IPS-NIHi7 (cell line): Measurements from ENCODE around the gene ADAM12.
"Not testable (repeated sequence)": the region's sequence is repeated elsewhere in the genome, so short reads cannot be mapped to it uniquely, and the experiment has no call there.

ENCODE experiments used
- DNase-seq: peaks from one replicate; pipeline ENCODE4 v3.0.0; 2012; ENCODE audit warnings: mixed read lengths; ENCODE audit errors: extremely low spot score

The ADAM12 gene

DNA sequence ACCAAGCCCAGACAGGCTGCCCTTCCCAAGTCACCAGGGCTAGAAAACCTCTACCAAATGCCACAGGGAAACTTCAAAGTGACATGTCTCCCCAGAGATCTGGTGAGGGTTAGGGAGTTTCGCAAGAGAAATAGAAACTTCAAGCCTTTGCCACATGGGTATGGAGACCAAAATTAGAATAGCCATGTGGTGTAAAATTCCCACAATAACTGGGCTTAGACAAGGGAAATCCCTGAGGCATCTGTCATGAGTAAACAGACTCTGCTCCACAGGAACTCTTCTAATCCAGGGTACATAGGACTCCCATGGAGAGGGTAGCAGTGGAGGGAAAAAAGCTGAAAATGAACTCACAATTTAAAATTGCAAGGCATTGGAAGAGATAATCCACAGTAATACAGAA, 14.3 kb downstream of the ADAM12 start:
- DNase-seq: no peak

DNA sequence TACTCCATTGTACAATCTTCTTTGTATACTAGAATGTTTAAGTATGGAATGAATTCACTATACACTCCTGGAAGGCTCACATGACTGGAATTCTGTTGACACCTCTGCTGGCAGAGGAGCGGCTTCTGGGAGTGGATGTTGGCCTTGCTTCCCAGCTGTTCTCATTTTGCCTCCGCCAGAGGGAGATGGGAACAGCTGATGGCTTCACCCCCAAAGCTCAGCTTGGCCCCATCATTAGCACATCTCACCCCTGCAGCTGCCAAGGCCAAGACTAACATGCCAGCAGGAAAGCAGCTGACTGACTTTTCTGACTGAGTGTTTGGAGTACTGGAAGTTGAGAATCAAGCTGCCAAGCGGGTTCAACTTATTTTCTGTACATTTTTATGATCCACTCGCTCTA, 15.1 kb downstream of the ADAM12 start:
- DNase-seq: no peak

DNA sequence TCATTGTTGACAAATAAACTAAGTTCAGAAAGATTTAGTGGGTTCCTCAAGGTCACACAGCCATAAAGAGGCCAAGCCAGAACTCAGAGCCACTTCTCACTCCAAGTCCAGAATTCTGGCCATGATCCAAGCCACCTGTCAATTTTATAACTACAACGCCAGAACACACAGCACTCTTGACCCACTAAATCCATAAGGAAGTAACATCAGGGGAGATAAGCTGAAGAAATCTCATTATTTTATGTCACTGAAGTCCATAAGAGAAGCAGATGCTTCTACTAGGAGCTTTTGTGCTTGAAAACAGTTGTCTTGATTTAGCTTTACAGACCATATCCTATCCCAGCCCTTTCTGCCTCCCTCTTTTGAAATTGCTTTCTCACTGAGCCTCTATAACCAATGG, 15.9 kb downstream of the ADAM12 start:
- no peak for DNase-seq

DNA sequence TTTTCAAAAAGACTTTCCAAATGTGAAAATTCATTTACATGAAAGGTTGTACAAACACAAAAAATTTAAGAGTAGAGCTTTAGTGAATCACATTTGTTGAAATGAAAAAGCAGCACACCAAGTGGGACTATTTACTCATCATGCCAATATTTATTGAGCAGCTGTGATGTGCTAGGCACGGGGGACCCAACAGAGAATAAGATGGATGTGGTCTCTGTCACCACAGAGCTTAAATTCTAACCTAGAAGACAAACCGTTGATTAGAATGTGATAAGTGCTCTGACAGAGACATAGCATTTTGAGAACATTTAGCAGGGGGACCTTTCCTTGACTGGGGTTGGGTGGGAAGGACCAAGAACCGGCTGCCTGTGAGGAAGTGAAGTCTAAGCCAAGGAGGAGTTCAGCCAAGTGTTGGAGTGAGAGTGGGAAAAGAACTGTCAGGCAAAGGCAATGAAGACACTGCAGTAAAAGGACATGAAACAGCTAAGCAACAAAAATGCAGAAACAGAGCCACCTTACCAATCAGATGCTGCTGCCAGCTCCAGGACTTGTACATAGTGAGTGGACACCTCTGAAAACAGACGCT, 19.1 kb downstream of the ADAM12 start:
- no peak for DNase-seq

DNA sequence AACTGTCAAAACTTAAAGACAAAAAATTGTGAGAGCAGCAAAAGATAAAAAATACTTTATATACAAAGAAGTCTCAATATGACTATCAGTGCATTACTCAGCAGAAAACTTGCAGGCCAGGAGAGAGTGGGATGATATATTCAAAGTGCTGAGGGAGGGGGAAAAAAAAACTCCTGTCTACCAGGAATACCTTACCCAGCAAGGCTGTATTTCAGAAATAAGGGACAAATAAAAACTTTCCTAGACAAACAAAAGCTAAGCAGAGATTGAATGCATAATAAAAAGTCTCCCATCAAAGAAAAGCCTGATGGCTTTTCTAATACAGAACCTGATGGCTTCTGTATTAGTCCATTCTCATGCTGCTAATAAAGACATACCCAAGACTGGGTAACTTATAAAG, 31.1 kb downstream of the ADAM12 start:
- DNase-seq: no peak

DNA sequence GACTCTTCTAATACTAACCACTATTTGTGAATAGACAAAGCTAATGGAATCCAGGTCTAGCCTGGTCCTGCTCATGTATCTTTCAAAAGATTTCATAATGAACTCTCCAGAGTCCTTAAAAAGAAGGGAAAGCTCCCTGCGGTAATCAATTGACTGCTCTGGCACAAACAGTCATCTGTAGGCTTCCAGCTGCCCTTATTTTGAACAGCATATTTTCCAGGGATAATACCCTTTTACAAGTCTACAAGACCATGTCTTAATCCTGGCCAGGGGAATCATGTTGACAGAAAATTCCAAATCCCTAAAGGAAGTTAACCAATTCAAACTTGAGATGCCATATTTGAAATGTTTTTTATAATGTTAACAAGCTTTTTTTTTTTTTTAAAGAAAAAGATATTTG, 34.6 kb downstream of the ADAM12 start:
- DNase-seq: no peak

DNA sequence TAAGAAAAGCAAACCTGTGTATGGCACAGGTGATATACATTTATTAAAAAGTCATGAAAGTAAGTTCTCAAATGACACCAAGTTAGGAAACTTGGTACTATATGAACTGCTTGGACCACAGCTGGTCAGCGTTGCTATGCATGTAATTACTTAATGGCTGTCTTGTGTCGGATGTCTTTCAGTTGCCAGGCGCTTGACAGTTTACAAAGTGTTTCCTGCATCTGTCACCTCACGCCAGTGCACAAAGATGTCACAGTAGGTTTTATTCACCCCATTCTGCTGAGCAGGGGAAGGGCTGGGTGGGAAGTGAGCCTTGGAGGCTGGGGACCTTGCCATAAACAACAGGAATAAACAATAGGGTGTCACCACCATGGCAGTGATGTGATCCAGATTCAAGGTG, 35.8 kb downstream of the ADAM12 start:
- DNase-seq: no peak

DNA sequence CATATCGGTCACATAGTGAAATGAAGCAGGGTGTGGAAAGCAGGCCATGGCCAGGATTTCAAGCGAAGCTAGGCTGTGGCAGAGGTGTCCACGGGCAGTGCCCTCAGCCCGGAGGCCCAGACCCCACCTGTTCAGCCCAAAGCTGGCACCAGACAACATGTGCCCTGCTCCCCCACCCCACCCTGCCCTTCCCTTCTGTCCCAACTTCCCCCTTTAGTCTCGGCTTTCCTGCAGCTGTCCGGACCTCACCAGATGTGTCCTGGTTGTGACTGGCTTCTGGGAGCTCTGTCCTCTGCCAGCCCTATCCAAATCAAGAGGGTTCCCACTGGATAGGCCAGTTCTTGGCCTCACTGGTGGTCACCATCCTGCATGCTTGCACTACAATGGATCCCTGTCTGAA, 37.3 kb downstream of the ADAM12 start:
- no peak for DNase-seq

DNA sequence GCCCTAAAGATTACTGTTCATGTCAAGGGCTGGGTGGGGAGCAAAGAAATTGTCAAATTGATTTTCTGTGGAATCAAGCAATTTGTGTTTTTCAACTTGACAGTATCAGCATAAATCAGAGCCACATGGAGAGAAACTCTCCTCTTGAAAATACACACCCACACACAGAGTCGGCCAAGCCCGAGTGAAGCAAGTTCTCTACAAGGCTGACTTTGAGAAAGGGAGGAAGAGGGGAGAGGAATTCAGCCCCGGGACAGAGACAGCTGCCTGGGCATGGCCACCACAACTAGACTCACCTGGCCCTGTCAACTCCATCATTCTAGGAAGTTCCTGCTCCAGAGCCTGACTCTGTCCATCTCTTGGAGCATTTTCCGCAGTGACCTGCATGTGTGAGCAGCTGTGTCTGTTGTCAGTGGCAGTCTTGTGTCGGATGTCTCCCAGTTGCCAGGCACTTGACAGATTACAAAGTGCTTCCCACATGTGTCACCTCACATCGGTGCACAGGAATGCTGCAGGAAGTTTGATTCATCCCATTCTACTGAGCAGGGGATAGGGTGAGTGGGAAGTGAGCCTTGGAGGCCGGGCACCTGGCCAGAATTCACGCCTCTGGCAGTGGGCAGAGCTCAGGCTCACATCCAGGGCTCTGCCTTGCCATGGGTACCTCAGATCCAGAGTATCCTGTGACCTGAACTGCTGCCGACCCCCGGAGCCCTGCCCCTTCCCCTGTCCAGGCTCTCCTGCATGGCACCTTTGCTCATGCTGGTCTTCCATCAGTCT, 37.9 kb downstream of the ADAM12 start:
- no peak for DNase-seq

DNA sequence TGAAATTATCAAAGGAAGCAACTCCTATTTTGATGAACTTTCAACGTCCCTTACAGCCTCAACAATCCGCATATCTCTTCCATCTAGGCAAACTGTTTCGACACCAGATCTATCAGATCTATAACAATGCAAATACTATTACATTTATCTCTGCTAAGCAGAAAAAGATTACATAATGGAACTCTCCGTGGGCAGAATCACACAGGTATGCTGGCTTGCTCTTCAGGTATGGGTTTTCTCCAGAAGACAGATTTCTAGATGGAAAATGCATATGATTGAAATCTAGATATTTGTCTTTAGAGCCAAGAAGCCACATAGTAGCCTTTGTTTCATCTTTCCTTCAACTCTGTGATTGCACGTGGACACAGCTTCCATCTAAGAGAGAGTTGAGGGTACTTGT, 38.6 kb downstream of the ADAM12 start:
- no peak for DNase-seq

DNA sequence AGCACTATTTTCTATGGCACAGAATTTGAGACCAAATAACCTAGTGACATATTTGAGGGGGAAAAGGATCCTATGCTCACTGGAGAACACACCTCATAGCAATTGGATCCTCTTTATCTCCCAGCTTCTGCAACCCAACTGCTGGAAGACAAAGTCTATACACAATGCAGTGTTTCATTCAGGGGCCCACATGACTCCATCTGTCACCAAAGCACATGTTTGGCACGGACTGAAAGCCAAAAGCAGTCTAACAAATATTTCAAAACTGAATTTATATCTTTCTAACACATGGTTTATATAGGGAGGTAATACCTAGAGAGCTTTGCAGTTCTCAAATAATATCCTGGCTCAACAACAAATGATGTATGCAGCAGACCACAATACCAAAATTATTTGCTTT, 39.2 kb downstream of the ADAM12 start:
- DNase-seq: no peak

DNA sequence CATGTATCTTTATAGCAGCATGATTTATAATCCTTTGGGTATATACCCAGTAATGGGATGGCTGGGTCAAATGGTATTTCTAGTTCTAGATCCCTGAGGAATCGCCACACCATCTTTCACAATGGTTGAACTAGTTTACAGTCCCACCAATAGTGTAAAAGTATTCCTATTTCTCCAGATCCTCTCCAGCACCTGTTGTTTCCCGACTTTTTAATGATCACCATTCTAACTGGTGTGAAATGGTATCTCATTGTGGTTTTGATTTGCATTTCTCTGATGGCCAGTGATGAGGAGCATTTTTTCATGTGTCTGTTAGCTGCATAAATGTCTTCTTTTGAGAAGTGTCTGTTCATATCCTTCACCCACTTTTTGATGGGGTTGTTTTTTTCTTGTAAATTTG, 44.8 kb downstream of the ADAM12 start:
- not testable (repeated sequence) for DNase-seq

DNA sequence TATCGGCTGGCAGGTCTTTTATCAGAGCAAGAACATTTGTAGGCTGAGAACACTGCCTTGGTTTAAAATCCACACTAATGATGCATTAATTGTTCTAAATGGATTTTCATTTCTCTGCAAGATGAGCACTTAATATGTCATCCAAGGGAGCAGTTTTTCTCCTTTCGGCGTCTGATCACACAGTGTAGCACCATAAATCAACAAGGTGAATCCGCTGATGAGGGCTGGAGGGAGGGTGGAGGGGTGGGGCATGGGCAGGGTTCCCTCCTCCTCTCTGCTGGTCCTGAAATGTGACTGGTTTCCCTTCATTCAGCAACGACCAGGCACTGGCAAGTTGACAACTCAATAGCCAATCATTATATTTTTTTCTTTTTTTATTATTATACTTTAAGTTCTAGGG, 45.6 kb downstream of the ADAM12 start:
- DNase-seq: no peak

DNA sequence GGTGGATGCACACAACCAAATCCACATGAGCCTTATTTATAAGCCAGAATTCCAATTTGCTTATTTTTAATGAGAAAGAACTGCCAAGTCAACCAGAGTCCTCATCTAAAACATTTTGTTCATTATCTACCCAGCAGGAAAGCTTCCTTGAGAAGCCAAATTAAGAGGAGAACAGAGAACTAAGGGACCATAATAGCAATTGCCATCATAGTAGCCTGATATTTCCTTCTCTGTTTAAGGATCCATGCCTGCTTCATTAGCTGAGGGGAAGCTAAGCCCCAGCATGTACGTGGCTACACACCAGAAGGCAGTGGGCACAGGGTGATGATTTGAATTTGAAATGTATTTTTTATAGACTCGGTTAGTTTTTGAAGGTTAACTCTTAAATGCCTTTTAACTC, 46.8 kb downstream of the ADAM12 start:
- no peak for DNase-seq

DNA sequence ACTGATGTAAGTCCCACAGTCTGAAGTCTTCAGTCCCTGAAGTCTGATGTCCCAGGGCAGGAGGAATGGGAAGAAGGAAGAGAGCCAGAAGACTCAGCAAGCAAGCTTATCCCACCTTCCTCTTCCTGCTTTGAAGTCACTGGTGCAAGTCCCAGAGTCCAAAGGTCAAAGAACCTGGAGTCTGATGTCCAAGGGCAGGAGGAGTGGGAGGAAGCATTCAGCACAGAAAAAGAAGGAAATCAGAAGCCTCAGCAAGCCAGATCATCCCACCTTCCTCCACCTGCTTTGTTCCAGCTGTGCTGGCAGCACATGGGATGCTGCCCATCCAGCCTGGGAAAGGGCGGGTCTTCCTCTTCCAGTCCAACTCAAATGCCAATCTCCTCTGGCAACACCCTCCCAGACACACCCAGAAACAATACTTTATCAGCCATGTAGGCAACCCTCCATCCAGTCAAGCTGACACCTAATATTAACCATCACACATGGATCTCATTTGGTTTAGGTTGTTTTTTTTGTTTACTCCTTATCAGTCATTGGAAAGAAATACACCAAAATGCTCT, 50.9 kb downstream of the ADAM12 start:
- no peak for DNase-seq

DNA sequence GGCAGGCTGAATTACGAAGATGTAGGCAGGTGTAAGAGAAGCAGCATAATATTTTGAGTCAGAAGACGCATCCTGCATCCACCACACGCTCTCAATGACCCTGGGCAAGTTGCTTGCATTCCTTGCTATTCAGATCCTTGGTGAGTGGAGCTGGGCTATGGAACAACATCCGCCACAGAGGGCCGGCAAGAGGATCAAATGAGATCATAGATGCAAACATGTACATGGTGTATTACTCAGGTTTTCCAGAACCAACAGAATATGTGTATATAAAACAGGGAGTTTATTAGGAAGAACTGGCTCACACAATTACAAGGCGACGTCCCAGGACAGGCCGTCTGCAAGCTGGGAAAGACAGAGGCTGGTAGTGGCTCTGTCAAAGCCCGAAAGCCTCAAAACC, 51.5 kb downstream of the ADAM12 start:
- DNase-seq: no peak

DNA sequence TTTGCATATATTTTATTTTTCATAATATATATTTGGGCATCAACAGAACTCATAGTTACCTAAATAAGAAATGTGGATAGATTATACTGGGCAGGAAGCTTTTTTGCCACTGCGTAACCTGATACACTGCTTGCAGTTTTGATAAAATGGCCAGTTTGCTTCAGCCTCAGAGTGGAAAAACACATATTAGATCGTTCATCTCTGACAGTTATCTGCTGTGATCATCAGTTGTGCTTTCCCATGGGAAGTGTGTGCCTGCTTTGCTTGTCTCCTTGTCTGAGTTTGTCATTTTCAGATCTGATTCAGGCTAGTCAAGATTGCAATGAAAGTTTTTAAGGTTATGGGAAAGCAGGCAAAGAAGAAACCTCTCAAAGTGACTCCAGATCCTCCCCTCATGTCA, 54.0 kb downstream of the ADAM12 start:
- DNase-seq: no peak

DNA sequence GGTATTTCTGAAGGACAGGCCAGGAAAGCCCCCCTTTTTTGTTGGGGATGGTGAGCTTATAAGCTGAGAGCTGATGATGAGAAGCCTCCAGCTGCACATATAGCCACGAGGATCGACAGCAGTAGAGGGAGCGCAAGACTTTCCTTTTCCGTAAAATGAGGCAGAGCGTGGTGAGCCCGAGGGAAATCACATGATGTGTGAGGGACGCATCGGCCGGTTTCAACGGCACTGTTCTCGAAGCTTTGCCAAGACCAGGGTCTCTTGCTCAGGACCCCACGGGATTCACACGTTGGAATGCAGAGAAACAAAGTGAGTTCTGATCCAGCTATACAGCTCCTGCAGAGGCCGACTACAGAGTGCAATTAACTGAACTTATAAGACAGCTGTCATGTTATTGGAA, 55.7 kb downstream of the ADAM12 start:
- no peak for DNase-seq

DNA sequence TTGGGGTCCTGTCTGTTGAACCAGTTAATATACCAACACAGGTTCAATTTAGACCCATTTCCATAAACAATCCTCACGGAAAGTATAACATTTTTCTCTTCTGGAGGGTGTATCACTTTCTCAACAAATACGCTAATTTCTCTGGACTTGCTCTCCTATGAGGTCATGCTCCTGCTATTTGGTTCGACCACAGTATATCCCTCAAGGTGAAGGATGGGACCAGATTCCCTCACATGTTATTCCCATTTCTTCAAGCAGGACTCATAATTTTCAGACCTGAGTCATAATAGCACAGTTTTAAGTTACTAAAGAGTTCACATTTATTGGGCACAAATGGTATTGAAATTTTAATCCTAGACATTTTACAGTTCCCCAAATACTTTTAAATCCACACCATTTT, 57.2 kb downstream of the ADAM12 start:
- no peak for DNase-seq

DNA sequence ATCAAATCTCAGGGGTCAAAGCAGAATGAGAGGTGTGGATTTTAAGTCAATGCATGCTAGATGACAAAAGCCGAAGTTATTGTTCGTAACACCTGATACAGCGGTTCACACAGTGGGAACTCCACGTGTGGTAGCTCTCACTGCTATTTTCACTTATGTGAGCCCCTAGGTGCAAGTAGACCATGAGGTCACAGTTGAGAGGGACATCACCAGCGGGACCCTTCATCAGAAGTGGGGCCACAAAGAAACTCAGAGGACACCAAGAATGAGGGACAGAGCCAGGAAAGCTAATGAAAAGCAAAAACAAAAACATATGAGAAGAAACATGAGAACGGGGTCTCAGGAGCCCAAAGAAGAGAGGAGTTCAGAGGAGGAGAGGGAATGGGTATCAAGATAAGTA, 63.5 kb downstream of the ADAM12 start:
- DNase-seq: no peak

DNA sequence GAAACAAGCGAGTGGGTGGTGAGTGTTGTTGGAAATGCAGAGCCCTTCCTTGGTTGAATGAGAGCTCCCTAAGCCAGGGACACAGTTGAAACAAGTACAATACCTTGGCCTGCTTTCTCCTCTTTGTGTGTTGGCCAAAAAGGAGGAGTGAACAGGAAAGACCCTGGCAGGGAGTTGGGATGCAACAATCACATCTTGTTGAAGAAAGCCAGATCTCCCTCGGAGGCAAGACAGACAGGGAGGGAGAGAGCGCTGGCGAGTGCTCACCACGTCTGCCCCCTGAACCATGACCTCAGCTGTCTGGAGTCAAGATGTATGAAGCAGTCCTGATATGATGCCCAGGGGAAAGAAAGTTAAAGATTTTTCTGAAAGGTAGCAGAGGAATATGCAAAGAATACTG, 66.8 kb downstream of the ADAM12 start:
- DNase-seq: no peak

DNA sequence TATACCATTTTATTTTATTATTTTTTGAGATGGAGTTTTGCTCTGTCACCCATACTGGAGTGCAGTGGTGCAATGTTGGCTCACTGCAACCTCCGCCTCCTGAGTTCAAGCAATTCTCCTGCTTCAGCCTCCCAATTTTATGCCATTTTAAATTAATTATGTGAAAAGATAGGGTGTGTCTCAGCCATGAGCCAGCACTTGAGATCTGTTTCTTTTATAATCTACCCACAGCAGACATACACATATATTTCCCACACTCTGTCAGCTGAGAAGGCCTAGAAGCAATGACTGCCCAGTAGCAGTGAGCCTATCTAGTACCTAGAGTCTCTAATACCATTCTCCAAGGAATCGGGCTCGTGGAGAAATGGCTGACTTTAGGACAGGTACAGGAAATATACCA, 70.5 kb downstream of the ADAM12 start:
- DNase-seq: no peak

DNA sequence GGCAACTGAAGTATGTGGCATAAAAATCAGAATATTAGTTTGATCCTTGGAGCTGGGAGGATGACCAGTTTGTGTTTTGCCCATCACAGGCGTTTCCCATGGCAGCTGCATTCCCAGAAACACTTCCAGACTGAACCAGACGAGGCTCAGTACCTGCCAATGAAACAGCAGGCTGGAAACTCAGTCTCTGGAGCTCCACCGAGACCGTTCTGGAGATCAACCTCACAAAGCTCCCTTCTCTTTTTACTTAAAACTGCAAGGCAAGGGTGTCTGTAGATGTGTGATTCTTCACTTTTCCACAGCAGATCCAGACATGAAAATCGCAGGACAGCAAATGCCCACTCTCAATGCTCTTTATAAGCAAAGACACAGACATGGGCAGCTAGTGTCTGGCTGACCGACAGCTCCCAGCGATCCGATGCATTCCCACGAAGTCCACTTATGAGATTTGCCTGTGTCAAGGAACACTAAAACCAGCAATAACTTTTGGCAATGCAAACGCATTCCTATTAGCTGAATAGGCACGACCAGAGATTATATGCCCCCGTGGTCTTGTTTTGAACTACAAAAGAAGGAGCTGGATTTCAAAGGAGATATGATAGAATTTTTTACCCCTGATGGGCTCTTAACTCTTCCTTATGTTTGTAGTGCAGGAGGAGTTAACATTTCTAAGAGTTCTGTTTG, 72.6 kb downstream of the ADAM12 start:
- DNase-seq: no peak
